ENCODE results near the gene TRABD.

The TRABD gene

GRCh38 chr22:50180727-50181521 is 4.8 kb upstream of the TRABD start:
- H3K27me3 ChIP-seq: peaks cover 19 to 48% (median 33%) of the 10 kb centered on the region in 11 experiments
- no peak overlapping the region; a peak in 1 of 22 replicates for H3K9ac ChIP-seq
- H4K20me1 ChIP-seq: peaks cover 0 to 42% (median 3%) of the 10 kb centered on the region in 11 experiments; a peak in 9 of 22 replicates
- H3K9me3 ChIP-seq (replicated peaks in 1 of 11): no peaks in the 10 kb centered on the region
- no peak overlapping the region for H3K27ac ChIP-seq
- no peak for TF ChIP-seq Cebpa-rat (IDR thresholded peaks at IDR 0.05)
- H3K4me2 ChIP-seq: peak overlapping the region in 9 of 11 experiments; percentile 64 to 89 (median 87); a peak in 16 of 22 replicates
- no peaks in the 10 kb centered on the region for H3K36me3 ChIP-seq
- peaks cover 26 to 84% (median 67%) of the 10 kb centered on the region in 10 experiments for H3K4me1 ChIP-seq
- H3K4me3 ChIP-seq: no peak overlapping the region

DNA sequence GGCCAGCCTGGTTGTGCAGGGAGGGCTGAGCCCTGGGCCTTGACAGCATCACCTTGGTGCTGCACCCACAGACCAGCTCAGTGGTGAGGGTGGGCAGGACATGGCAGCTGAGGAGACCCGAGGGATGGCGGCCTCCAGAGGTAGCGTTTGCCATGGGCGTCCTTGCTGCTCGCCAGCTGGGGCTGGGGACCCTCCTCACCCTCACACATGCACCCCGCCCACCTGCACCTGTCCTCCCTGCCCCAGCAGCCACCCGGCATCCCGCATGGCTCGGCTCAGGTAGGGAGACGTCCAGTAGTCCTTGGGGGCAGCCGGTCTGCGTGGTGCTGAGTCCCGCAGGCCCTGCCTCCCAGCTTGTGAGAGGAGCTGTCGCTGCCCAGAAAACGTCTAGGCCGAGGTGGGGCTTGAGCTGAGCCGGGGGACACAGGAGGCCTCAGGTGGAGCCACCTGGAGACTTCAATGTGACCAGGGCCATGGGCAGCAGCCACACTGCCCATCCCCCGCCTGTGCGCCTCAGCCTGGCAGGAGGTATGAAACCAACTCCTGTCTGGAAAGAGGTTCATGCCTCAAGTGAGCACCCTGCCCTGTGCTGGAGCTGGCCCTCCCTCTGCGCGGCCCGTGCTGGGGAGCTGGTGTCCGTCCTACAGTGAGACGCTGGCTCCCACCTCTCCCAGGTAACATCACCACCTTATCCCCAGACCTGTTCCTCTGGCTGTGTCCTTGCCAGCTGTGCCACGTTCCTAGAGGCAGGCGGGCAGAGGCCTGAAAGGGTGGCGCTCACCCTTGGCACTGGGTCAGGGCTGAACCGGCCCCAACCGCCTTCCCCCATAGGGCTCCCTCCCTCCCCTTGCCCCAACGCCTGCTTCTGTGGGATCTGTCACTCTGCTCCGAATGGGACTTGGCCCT is 3.3 kb upstream of the TRABD start:
- Histone ChIP-seq H3K9me3 (replicated peaks in 1 of 11) (no peaks in the 10 kb centered on the region), H3K36me3 (no peaks in the 10 kb centered on the region), H4K20me1 (peaks cover 0 to 38% (median 11%) of the 10 kb centered on the region in 11 experiments; a peak in 16 of 22 replicates), H3K4me3 (no peak overlapping the region), H3K4me1 (peaks cover 34 to 80% (median 62%) of the 10 kb centered on the region in 10 experiments), H3K27me3 (peaks cover 19 to 48% (median 33%) of the 10 kb centered on the region in 11 experiments), H3K27ac (no peak overlapping the region), H3K4me2 (peak overlapping the region in 1 of 11 experiments; percentile 11; a peak in 1 of 22 replicates), H3K9ac (no peak overlapping the region)
- TF ChIP-seq Cebpa-rat (IDR thresholded peaks at IDR 0.05): no peak

- H3K4me3 ChIP-seq: no peak overlapping the region
- H3K9me3 ChIP-seq (replicated peaks in 1 of 11): no peaks in the 10 kb centered on the region
- no peak overlapping the region for H3K27ac ChIP-seq
- 0 out of 22 replicates have a peak, but pooled peaks cover 0 to under 1% (median 0%) of the 10 kb centered on the region in 11 experiments for H3K36me3 ChIP-seq
- no peak overlapping the region for H3K9ac ChIP-seq
- TF ChIP-seq Cebpa-rat (IDR thresholded peaks at IDR 0.05): no peak
- peaks cover 0 to 44% (median 21%) of the 10 kb centered on the region in 11 experiments; a peak in 19 of 22 replicates for H4K20me1 ChIP-seq
- peaks cover 19 to 50% (median 33%) of the 10 kb centered on the region in 11 experiments for H3K27me3 ChIP-seq
- peak overlapping the region in 10 of 11 experiments; percentile 86 to 100 (median 98); a peak in 15 of 22 replicates for H3K4me2 ChIP-seq
- peaks cover 44 to 84% (median 67%) of the 10 kb centered on the region in 10 experiments for H3K4me1 ChIP-seq
Measured at GRCh38 chr22:50183141-50183971, 2.4 kb upstream of the TRABD start.

GRCh38 chr22:50184004-50184901 is 1.5 kb upstream of the TRABD start:
- no peak for TF ChIP-seq Cebpa-rat (IDR thresholded peaks at IDR 0.05)
- H3K9ac ChIP-seq: peak overlapping the region; percentile 58 to 86 (median 78)
- H3K9me3 ChIP-seq (replicated peaks in 1 of 11): no peaks in the 10 kb centered on the region
- peaks cover 0 to 45% (median 28%) of the 10 kb centered on the region in 11 experiments; a peak in 20 of 22 replicates for H4K20me1 ChIP-seq
- peaks cover 53 to 84% (median 67%) of the 10 kb centered on the region in 10 experiments for H3K4me1 ChIP-seq
- peak overlapping the region in 10 of 11 experiments; percentile 57 to 80 (median 72); a peak in 15 of 22 replicates for H3K27ac ChIP-seq
- peak overlapping the region; percentile 86 to 100 (median 98) for H3K4me2 ChIP-seq
- peaks cover 19 to 42% (median 24%) of the 10 kb centered on the region in 11 experiments for H3K27me3 ChIP-seq
- 0 out of 22 replicates have a peak, but pooled peaks cover 0 to 4% (median 0%) of the 10 kb centered on the region in 11 experiments for H3K36me3 ChIP-seq
- peak overlapping the region; percentile 54 to 91 (median 70); a peak in 19 of 20 replicates for H3K4me3 ChIP-seq

- peak overlapping the region; percentile 54 to 91 (median 70) for H3K4me3 ChIP-seq
- peaks cover 14 to 36% (median 22%) of the 10 kb centered on the region in 11 experiments for H3K27me3 ChIP-seq
- no peak for TF ChIP-seq Cebpa-rat (IDR thresholded peaks at IDR 0.05)
- peak overlapping the region; percentile 57 to 80 (median 71) for H3K27ac ChIP-seq
- H3K36me3 ChIP-seq: 0 out of 22 replicates have a peak, but pooled peaks cover 0 to 4% (median 0%) of the 10 kb centered on the region in 11 experiments
- peaks cover 0 to 45% (median 35%) of the 10 kb centered on the region in 11 experiments; a peak in 21 of 22 replicates for H4K20me1 ChIP-seq
- H3K4me2 ChIP-seq: peak overlapping the region; percentile 86 to 100 (median 98)
- peak overlapping the region; percentile 58 to 86 (median 78) for H3K9ac ChIP-seq
- peaks cover 54 to 84% (median 67%) of the 10 kb centered on the region in 10 experiments for H3K4me1 ChIP-seq
- no peaks in the 10 kb centered on the region for H3K9me3 ChIP-seq (replicated peaks in 1 of 11)
Measured at GRCh38 chr22:50184902-50185374, 775 bp upstream of the TRABD start.

- Histone ChIP-seq H3K4me1 (peaks cover 63 to 84% (median 70%) of the 10 kb centered on the region in 10 experiments), H3K9ac (peak overlapping the region; percentile 85 to 99 (median 96)), H3K36me3 (0 out of 22 replicates have a peak, but pooled peaks cover 0 to 4% (median 0%) of the 10 kb centered on the region in 11 experiments), H3K4me3 (peak overlapping the region; percentile 79 to 91 (median 88)), H4K20me1 (peaks cover 0 to 51% (median 46%) of the 10 kb centered on the region in 11 experiments; a peak in 21 of 22 replicates), H3K4me2 (peak overlapping the region; percentile 86 to 100 (median 98)), H3K27ac (peak overlapping the region; percentile 73 to 99 (median 94)), H3K9me3 (replicated peaks in 1 of 11) (no peaks in the 10 kb centered on the region), H3K27me3 (peaks cover 6 to 27% (median 20%) of the 10 kb centered on the region in 11 experiments; a peak in 21 of 22 replicates)
- no peak for TF ChIP-seq Cebpa-rat (IDR thresholded peaks at IDR 0.05)
Measured at GRCh38 chr22:50186181-50186714, 535 bp downstream of the TRABD start.

Measured in BLaER1 treated with 17β-estradiol and CSF1 and Interleukin-3, amounts not matched to agents 10 nM and 100 nM (cell line).